ENCODE results near the gene FAM241A.
A peak's percentile ranks its signal among the peaks of the same experiment; 100 is the strongest.

Gene FAM241A

DNA sequence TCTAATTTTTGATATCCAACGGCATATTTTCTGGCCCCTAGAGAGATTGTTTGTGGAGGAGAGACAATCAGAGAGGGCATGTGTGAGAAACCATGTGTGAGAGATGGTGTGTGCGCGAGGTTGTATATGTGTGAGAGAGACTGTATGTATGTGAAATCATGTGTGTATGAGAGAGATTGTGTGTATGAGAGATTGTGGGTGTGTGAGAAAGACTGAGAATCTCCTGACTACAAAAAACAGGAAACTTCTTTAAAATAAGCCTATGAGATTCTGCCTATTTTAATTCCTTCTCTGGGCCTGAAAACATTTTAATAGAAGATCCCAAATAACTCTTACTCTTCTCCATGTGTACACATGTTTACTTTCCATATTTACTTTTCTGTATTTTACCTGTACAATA, 1.5 kb upstream of the FAM241A start:
- no peaks in the 10 kb centered on the region for H3K36me3 ChIP-seq (replicated peaks; ENCODE audit: low read depth, low read length)
- no peak overlapping the region for H2AFZ ChIP-seq (ENCODE audit: low read depth, low read length)
- TF ChIP-seq CTCF (IDR thresholded peaks at IDR 0.05; ENCODE audit: low read depth, low read length) (no peak), EZH2phosphoT487 (IDR thresholded peaks at IDR 0.05; ENCODE audit: low read depth) (no peak)
- no peaks in the 10 kb centered on the region for H3K27me3 ChIP-seq (ENCODE audit: low read depth, low read length)
- H3K4me2 ChIP-seq (ENCODE audit: low read length) = peak overlapping the region; percentile 63
- no peak overlapping the region for H3K27ac ChIP-seq (ENCODE audit: low read length)
- peaks cover 29% of the 10 kb centered on the region for H3K4me1 ChIP-seq (ENCODE audit: low read length)
- peaks cover 30% of the 10 kb centered on the region for H3K79me2 ChIP-seq (ENCODE audit: low read length)
- H3K9me3 ChIP-seq (ENCODE audit: insufficient read depth, low read length) = no peaks in the 10 kb centered on the region
- no peaks in the 10 kb centered on the region for H4K20me1 ChIP-seq (ENCODE audit: insufficient read depth, low read length)
- no peak overlapping the region for H3K9ac ChIP-seq (ENCODE audit: low read length)
- H3K4me3 ChIP-seq (ENCODE audit: low read length) = peak overlapping the region; percentile 91

GRCh38 chr4:112144546-112145325, 518 bp upstream of the FAM241A start:
- no peaks in the 10 kb centered on the region for H4K20me1 ChIP-seq (ENCODE audit: insufficient read depth, low read length)
- no peaks in the 10 kb centered on the region for H3K36me3 ChIP-seq (replicated peaks; ENCODE audit: low read depth, low read length)
- peak overlapping the region; percentile 91 for H3K4me3 ChIP-seq (ENCODE audit: low read length)
- peak overlapping the region; percentile 17; the same call in 1 of the 2 replicates for H3K27ac ChIP-seq (ENCODE audit: low read length)
- peaks cover 36% of the 10 kb centered on the region for H3K79me2 ChIP-seq (ENCODE audit: low read length)
- TF ChIP-seq CTCF (IDR thresholded peaks at IDR 0.05; ENCODE audit: low read depth, low read length) (no peak), EZH2phosphoT487 (IDR thresholded peaks at IDR 0.05; ENCODE audit: low read depth) (no peak)
- H3K4me2 ChIP-seq (ENCODE audit: low read length) = peak overlapping the region; percentile 63
- H3K9me3 ChIP-seq (ENCODE audit: insufficient read depth, low read length) = no peaks in the 10 kb centered on the region
- H3K27me3 ChIP-seq (ENCODE audit: low read depth, low read length) = no peaks in the 10 kb centered on the region
- H3K4me1 ChIP-seq (ENCODE audit: low read length) = peaks cover 29% of the 10 kb centered on the region
- H2AFZ ChIP-seq (ENCODE audit: low read depth, low read length) = peak overlapping the region; percentile 59
- peak overlapping the region; percentile 47 for H3K9ac ChIP-seq (ENCODE audit: low read length)

GRCh38 chr4:112145790-112146501, 692 bp downstream of the FAM241A start:
- Histone ChIP-seq H3K9ac (ENCODE audit: low read length) (peak overlapping the region; percentile 78), H3K79me2 (ENCODE audit: low read length) (peaks cover 45% of the 10 kb centered on the region), H3K36me3 (replicated peaks; ENCODE audit: low read depth, low read length) (no peaks in the 10 kb centered on the region), H3K4me1 (ENCODE audit: low read length) (peaks cover 29% of the 10 kb centered on the region), H3K27me3 (ENCODE audit: low read depth, low read length) (no peaks in the 10 kb centered on the region), H3K27ac (ENCODE audit: low read length) (peak overlapping the region; percentile 69), H3K4me2 (ENCODE audit: low read length) (peak overlapping the region; percentile 78), H3K4me3 (ENCODE audit: low read length) (peak overlapping the region; percentile 91), H3K9me3 (ENCODE audit: insufficient read depth, low read length) (no peaks in the 10 kb centered on the region), H2AFZ (ENCODE audit: low read depth, low read length) (peak overlapping the region; percentile 68; the same call in 1 of the 2 replicates), H4K20me1 (ENCODE audit: insufficient read depth, low read length) (no peaks in the 10 kb centered on the region)
- TF ChIP-seq CTCF (IDR thresholded peaks at IDR 0.05; ENCODE audit: low read depth, low read length) = 0 out of 2 replicates have a peak, but pooled peaks have one; percentile 9
- no peak for TF ChIP-seq EZH2phosphoT487 (IDR thresholded peaks at IDR 0.05; ENCODE audit: low read depth)

DNA sequence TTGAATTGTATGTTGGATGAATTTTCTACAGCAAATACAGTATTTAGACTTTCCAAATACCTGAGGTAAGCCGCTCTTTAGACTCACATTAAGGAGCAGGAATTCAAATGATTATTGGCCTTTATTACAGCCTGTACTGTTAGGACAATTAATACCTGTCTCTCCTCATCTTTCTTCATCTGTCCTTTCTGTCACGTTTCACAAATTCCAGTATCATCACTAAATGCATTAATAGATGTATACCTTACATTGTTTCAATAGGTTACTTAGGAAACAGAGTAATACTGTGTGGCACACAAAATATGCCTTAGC, 1.2 kb downstream of the FAM241A start:
- H4K20me1 ChIP-seq (ENCODE audit: insufficient read depth, low read length) = no peaks in the 10 kb centered on the region
- peak overlapping the region; percentile 78 for H3K9ac ChIP-seq (ENCODE audit: low read length)
- H3K4me1 ChIP-seq (ENCODE audit: low read length) = peaks cover 29% of the 10 kb centered on the region
- peak overlapping the region; percentile 91 for H3K4me3 ChIP-seq (ENCODE audit: low read length)
- no peaks in the 10 kb centered on the region for H3K27me3 ChIP-seq (ENCODE audit: low read depth, low read length)
- no peak for TF ChIP-seq CTCF (IDR thresholded peaks at IDR 0.05; ENCODE audit: low read depth, low read length)
- no peak for TF ChIP-seq EZH2phosphoT487 (IDR thresholded peaks at IDR 0.05; ENCODE audit: low read depth)
- H3K4me2 ChIP-seq (ENCODE audit: low read length) = peak overlapping the region; percentile 78
- peaks cover 45% of the 10 kb centered on the region for H3K79me2 ChIP-seq (ENCODE audit: low read length)
- H3K9me3 ChIP-seq (ENCODE audit: insufficient read depth, low read length) = no peaks in the 10 kb centered on the region
- H3K36me3 ChIP-seq (replicated peaks; ENCODE audit: low read depth, low read length) = no peaks in the 10 kb centered on the region
- no peak overlapping the region for H2AFZ ChIP-seq (ENCODE audit: low read depth, low read length)
- peak overlapping the region; percentile 69 for H3K27ac ChIP-seq (ENCODE audit: low read length)

Measured in OCI-LY3 (cell line).